ENCODE results near the gene OTULIN.

OTULIN gene

GRCh38 chr5:14714706-14715105, 50.2 kb downstream of the OTULIN start:
- H3K27ac ChIP-seq = no peak overlapping the region
- DNase-seq (ENCODE audit: low read depth, low spot score) = no peak

GRCh38 chr5:14715481-14715880, 51.0 kb downstream of the OTULIN start:
- DNase-seq (ENCODE audit: low read depth, low spot score) = no peak
- no peak overlapping the region for H3K27ac ChIP-seq

- DNase-seq (ENCODE audit: low read depth, low spot score) = no peak
- H3K27ac ChIP-seq = no peak overlapping the region
These were observed 52.5 kb downstream of the OTULIN start for GRCh38 chr5:14716755-14717752.

GRCh38 chr5:14718778-14719177, 54.3 kb downstream of the OTULIN start:
- no peak for DNase-seq (ENCODE audit: low read depth, low spot score)
- no peak overlapping the region for H3K27ac ChIP-seq

GRCh38 chr5:14720236-14720923, 55.9 kb downstream of the OTULIN start:
- no peak for DNase-seq (ENCODE audit: low read depth, low spot score)
- peak overlapping the region; percentile 13 for H3K27ac ChIP-seq

GRCh38 chr5:14721990-14722656, 57.6 kb downstream of the OTULIN start:
- no peak for DNase-seq (ENCODE audit: low read depth, low spot score)

GRCh38 chr5:14722923-14723322, 58.4 kb downstream of the OTULIN start:
- H3K27ac ChIP-seq = no peak overlapping the region
- DNase-seq (ENCODE audit: low read depth, low spot score) = no peak

More at GRCh38 chr5:14721990-14722656, 57.6 kb downstream of the OTULIN start:
- H3K27ac ChIP-seq = no peak overlapping the region

- no peak overlapping the region for H3K27ac ChIP-seq
- no peak for DNase-seq (ENCODE audit: low read depth, low spot score)
These were observed 59.2 kb downstream of the OTULIN start for GRCh38 chr5:14723701-14724132.

- H3K27ac ChIP-seq = no peak overlapping the region
- DNase-seq (ENCODE audit: low read depth, low spot score) = no peak
These were observed 60.1 kb downstream of the OTULIN start for GRCh38 chr5:14724633-14725032.

- no peak overlapping the region for H3K27ac ChIP-seq
- no peak for DNase-seq (ENCODE audit: low read depth, low spot score)
These were observed 61.7 kb downstream of the OTULIN start for GRCh38 chr5:14726066-14726838.

GRCh38 chr5:14727428-14727865, 62.9 kb downstream of the OTULIN start:
- no peak overlapping the region for H3K27ac ChIP-seq
- no peak for DNase-seq (ENCODE audit: low read depth, low spot score)

GRCh38 chr5:14727928-14728458, 63.5 kb downstream of the OTULIN start:
- H3K27ac ChIP-seq = no peak overlapping the region
- DNase-seq (ENCODE audit: low read depth, low spot score) = no peak

- no peak overlapping the region for H3K27ac ChIP-seq
- no peak for DNase-seq (ENCODE audit: low read depth, low spot score)
These were observed 64.0 kb downstream of the OTULIN start for GRCh38 chr5:14728459-14728938.

GRCh38 chr5:14729448-14730385, 65.2 kb downstream of the OTULIN start:
- DNase-seq (ENCODE audit: low read depth, low spot score) = no peak
- no peak overlapping the region for H3K27ac ChIP-seq

- no peak overlapping the region for H3K27ac ChIP-seq
- no peak for DNase-seq (ENCODE audit: low read depth, low spot score)
These were observed 65.9 kb downstream of the OTULIN start for GRCh38 chr5:14730466-14730865.

GRCh38 chr5:14730881-14731280, 66.4 kb downstream of the OTULIN start:
- no peak for DNase-seq (ENCODE audit: low read depth, low spot score)
- H3K27ac ChIP-seq = no peak overlapping the region

GRCh38 chr5:14732991-14733390, 68.5 kb downstream of the OTULIN start:
- no peak for DNase-seq (ENCODE audit: low read depth, low spot score)
- H3K27ac ChIP-seq = no peak overlapping the region

GRCh38 chr5:14733661-14734060, 69.1 kb downstream of the OTULIN start:
- H3K27ac ChIP-seq = no peak overlapping the region

More at GRCh38 chr5:14733661-14734060, 69.1 kb downstream of the OTULIN start:
- no peak for DNase-seq (ENCODE audit: low read depth, low spot score)
